ENCODE measurements around the gene RICTOR. TPM values are rescaled to one million over a fixed set of nuclear protein-coding genes. Genes with fewer than 3 reads are reported as not detected.

Gene RICTOR
- total and polyA plus RNA-seq, 3 donors from 2014 or later, result 14.4 to 61.8 (median 57.7) TPM

DNA sequence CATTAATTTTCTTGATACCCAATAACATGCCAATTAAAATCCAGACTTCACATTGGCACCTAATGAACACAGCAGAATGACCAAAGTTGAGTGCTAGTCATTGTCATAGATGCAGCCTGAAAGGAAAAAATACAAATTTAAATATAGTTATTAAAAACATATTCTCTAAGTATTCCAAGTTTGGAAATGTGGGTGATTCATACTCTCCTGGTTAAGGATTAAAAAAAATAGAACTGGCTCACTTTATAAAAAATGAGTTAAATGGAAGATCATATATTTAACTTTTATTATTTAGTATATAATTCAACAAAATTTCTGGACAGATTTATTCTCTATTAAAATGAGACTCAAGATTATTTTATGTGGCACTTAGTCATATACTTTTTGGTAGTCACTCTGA lies 33.2 kb upstream of the RICTOR start:
- H3K36me3 ChIP-seq (ENCODE audit: low read depth, missing control alignments), result no peaks in the 10 kb centered on the region
- H3K4me3 ChIP-seq, result no peak overlapping the region
- H3K27me3 ChIP-seq, result no peaks in the 10 kb centered on the region
- intact Hi-C loops (cut with DNase I; ENCODE audit: low total_unique reads), result no loop called here
- no peak for DNase-seq
- H3K4me1 ChIP-seq, result no peaks in the 10 kb centered on the region
- TF ChIP-seq, protein P1, sequence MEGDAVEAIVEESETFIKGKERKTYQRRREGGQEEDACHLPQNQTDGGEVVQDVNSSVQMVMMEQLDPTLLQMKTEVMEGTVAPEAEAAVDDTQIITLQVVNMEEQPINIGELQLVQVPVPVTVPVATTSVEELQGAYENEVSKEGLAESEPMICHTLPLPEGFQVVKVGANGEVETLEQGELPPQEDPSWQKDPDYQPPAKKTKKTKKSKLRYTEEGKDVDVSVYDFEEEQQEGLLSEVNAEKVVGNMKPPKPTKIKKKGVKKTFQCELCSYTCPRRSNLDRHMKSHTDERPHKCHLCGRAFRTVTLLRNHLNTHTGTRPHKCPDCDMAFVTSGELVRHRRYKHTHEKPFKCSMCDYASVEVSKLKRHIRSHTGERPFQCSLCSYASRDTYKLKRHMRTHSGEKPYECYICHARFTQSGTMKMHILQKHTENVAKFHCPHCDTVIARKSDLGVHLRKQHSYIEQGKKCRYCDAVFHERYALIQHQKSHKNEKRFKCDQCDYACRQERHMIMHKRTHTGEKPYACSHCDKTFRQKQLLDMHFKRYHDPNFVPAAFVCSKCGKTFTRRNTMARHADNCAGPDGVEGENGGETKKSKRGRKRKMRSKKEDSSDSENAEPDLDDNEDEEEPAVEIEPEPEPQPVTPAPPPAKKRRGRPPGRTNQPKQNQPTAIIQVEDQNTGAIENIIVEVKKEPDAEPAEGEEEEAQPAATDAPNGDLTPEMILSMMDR (IDR thresholded peaks at IDR 0.05), result no peak
- TF ChIP-seq POLR2A (IDR thresholded peaks at IDR 0.05), result no peak
- no peak overlapping the region for H3K27ac ChIP-seq
- H3K9me3 ChIP-seq, result no peaks in the 10 kb centered on the region

DNA sequence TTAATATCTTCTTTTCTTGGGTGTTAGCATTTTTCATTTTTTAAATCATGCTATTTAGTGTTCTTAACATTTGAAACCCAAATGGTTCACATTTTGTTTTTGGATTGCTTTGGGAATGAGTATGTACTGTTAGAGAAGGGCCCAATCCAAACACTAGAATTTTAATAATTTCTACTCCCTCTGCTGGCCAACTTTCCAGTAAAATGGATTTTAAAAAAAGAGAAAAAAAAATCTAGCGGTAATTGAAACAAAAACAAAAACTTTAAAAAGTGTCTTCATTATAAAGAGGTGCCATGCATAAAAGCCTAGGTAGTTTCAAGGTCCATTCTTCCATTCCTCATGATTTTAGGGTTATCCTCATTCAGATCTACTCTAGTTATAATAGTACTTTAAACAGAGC lies 32.1 kb upstream of the RICTOR start:
- TF ChIP-seq POLR2A (IDR thresholded peaks at IDR 0.05), result no peak
- TF ChIP-seq, protein P1 (IDR thresholded peaks at IDR 0.05), result no peak
- WGBS, 2 donors, result 59 to 67% methylated on average over 1 of the region's 1 CpG
- H3K27ac ChIP-seq, result no peak overlapping the region
- H3K27me3 ChIP-seq, result no peaks in the 10 kb centered on the region
- no peak for DNase-seq
- H3K9me3 ChIP-seq, result no peaks in the 10 kb centered on the region
- no peaks in the 10 kb centered on the region for H3K36me3 ChIP-seq (ENCODE audit: low read depth, missing control alignments)
- intact Hi-C loops (cut with DNase I; ENCODE audit: low total_unique reads), result no loop called here
- no peak overlapping the region for H3K4me3 ChIP-seq
- H3K4me1 ChIP-seq, result no peaks in the 10 kb centered on the region

DNA sequence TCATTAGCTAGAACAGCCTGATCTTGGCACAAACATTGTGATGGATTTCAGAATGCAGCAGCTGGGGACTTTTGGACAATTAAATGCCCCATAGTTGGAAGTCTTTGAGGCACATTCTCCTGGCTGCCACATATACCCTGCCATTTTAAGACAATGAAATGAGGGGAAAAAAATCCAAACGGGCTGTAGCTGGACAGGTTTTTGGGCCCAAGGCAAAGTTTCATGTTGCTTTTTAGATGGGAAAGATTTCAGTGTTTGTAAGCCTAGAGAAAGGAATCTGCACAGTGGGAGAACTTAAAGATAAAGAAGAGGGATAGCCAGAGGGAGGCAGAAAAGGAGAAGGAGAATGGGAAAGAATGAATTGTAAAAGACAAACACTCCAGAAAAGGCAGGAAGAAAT lies 30.0 kb upstream of the RICTOR start:
- Histone ChIP-seq H3K27ac (no peak overlapping the region), H3K27me3 (no peaks in the 10 kb centered on the region), H3K4me1 (no peaks in the 10 kb centered on the region), H3K4me3 (no peak overlapping the region), H3K36me3 (ENCODE audit: low read depth, missing control alignments) (no peaks in the 10 kb centered on the region), H3K9me3 (no peaks in the 10 kb centered on the region)
- 71 to 77% methylated on average over 1 of the region's 1 CpG for WGBS, 2 donors
- intact Hi-C loops (cut with DNase I; ENCODE audit: low total_unique reads), result no loop called here
- TF ChIP-seq, protein P1 (IDR thresholded peaks at IDR 0.05), result no peak
- TF ChIP-seq POLR2A (IDR thresholded peaks at IDR 0.05), result no peak
- no peak for DNase-seq

DNA sequence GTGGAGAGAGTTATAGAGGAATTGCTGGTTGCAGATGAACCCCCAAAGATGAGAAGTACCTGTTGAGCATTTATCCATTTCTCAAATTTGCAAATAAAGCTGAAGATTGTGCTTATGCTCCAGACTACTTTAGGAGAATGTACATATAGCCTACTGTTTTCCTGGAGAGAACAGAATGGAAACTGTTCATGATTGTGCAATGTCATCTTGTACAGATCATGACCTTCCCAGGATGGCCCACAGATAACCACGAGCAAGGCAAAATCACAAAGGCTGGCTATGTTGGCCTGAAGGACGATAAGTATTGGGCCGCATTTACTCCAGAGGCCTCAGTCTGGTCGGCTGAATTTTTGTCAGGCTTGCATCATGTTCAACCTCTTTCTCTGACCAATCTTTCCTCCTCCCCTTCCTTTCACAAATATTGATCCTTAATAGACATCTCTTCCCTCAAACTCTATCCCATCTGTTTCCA lies 28.5 kb upstream of the RICTOR start:
- intact Hi-C loops (cut with DNase I; ENCODE audit: low total_unique reads), result no loop called here
- no peaks in the 10 kb centered on the region for H3K4me1 ChIP-seq
- H3K9me3 ChIP-seq, result no peaks in the 10 kb centered on the region
- H3K36me3 ChIP-seq (ENCODE audit: low read depth, missing control alignments), result no peaks in the 10 kb centered on the region
- no peak overlapping the region for H3K4me3 ChIP-seq
- H3K27ac ChIP-seq, result no peak overlapping the region
- DNase-seq, result no peak
- TF ChIP-seq, protein P1 (IDR thresholded peaks at IDR 0.05), result no peak
- no peak for TF ChIP-seq POLR2A (IDR thresholded peaks at IDR 0.05)
- 76 to 89% methylated on average over 4 of the region's 4 CpGs for WGBS, 2 donors
- H3K27me3 ChIP-seq, result no peaks in the 10 kb centered on the region

DNA sequence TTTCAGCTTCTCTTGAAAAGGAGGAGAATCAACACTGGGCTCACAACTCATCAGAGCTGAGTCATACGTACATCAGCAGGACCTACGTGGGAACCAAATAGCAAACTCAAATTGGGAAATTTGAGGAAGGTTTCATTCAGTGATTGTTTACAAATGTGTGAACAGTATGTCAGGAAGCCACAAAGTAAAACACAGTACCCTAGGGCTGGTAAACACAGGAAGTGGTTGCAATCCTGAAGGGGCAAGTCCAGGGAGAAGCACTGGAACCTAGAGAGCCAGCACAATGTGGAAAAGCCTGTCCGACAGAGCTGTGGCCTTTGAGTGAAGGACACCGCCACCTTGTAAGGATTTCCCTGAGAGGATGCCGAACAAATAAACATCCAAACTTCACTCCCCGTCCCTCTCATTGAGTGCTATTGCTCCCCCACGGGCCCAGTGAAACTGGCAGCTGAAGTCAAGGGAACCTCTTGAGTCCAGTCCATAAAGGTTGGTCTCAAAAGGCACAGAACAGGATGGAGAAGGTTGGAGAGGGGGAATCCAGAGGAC lies 26.7 kb upstream of the RICTOR start:
- H3K36me3 ChIP-seq (ENCODE audit: low read depth, missing control alignments), result no peaks in the 10 kb centered on the region
- no peak overlapping the region for H3K4me3 ChIP-seq
- no peaks in the 10 kb centered on the region for H3K27me3 ChIP-seq
- DNase-seq, result no peak
- no peak overlapping the region for H3K27ac ChIP-seq
- no peaks in the 10 kb centered on the region for H3K4me1 ChIP-seq
- H3K9me3 ChIP-seq, result no peaks in the 10 kb centered on the region
- TF ChIP-seq, protein P1 (IDR thresholded peaks at IDR 0.05), result no peak
- TF ChIP-seq POLR2A (IDR thresholded peaks at IDR 0.05), result no peak
- 91 to 93% methylated on average over 7 of the region's 7 CpGs for WGBS, 2 donors
- intact Hi-C loops (cut with DNase I; ENCODE audit: low total_unique reads), result no loop called here
